Activated T-helper 1 cell treated with anti-CD3 and anti-CD28 coated beads, Interleukin-2, amount 50 U/mL, for 16 hours (primary cell): ENCODE results near the gene MUC6.

Experiments used
- DNase-seq, 2 donors: peaks; one replicate each; pipeline ENCODE4 v3.0.0-alpha.2; 2020; ENCODE audit warnings: low read depth in 1 of 2, low spot score in 1 of 2

MUC6 gene

DNA sequence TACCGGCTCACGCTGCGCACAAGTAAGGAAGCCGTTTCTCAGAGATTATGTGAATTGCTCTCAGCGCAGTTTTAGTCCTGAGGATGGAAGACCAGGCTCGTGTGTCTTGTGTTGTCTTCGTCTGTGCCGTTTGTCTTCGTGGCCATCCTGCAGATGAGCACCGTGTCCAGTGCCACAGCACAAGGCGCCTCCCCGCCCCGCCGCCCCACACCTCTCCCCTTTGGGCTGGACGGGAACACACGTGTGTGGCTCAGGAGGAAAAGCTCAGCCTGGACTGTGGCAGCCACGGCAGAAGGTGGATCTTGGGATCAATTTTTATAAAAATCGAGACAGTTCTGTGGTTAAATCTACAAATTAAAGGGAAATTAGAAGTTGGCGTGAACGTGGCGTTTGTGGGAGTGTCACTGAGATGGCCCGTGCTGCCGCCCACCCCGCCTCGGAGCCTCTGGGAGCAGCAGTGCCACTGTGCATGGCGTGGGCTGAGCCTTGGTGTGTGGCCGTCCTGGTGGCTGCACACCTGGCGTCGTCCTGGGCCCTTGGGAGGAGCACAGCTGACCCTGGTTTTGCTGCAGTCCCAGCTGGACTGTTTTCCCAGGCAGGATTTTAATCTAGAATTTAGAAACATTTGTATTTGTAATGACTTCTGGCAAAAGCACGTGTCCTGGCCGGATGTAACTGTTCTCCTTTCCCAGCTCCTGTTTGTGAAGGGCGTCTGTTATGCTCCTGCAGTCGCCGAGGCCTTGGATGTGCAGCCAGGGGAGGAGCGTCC, 25.8 kb downstream of the MUC6 start:
- no peak for DNase-seq

DNA sequence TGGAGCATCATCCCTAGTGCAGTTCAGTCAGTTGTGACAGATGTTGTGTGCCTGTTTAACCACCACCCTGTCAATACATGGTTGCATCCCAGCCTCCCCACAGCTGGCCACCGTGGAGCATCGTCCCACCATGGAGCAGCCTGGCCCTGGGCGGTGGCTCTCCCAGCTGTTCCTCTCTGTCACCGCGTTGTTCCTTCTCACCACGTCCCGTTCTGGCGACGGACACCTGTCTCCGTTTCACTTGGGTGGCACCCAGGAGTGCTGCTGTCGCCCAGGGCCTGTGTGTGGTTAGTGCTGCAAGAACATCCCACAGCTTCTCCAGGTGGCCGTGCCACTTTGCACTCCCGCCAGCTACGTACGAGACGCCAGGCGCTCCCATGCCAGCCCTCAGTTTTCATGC, 26.5 kb downstream of the MUC6 start:
- no peak for DNase-seq

DNA sequence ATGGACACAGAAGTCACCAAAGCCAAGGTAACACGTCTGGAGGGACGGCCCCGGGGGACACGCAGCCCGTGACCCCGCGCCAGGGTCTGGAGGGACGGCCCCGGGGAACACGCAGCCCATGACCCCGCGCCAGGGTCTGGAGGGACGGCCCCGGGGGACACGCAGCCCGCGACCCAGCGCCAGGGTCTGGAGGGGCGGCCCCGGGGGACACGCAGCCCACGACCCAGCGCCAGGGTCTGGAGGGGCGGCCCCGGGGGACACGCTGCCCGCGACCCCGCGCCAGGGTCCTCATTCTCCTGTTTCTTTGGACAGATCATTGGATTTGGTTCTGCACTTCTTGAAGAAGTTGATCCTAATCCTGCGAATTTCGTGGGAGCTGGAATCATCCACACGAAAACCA, 27.1 kb downstream of the MUC6 start:
- no peak for DNase-seq

DNA sequence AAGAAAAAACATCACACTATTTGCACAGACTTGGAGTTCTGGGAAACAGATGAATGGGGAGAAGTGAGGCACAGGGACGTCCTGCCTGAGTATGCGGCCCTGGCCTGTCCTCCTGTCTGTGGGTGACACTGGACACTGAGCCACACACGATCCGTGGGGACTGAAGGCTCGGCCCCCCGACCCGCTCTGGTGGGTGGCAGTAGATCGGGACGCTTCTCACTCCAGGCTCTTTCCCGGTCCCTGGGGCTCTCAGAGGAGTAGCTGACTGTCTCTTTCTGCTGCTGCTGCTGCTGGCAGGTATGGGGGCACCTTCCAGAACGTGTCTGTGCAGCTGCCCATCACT, 27.7 kb downstream of the MUC6 start:
- no peak for DNase-seq

DNA sequence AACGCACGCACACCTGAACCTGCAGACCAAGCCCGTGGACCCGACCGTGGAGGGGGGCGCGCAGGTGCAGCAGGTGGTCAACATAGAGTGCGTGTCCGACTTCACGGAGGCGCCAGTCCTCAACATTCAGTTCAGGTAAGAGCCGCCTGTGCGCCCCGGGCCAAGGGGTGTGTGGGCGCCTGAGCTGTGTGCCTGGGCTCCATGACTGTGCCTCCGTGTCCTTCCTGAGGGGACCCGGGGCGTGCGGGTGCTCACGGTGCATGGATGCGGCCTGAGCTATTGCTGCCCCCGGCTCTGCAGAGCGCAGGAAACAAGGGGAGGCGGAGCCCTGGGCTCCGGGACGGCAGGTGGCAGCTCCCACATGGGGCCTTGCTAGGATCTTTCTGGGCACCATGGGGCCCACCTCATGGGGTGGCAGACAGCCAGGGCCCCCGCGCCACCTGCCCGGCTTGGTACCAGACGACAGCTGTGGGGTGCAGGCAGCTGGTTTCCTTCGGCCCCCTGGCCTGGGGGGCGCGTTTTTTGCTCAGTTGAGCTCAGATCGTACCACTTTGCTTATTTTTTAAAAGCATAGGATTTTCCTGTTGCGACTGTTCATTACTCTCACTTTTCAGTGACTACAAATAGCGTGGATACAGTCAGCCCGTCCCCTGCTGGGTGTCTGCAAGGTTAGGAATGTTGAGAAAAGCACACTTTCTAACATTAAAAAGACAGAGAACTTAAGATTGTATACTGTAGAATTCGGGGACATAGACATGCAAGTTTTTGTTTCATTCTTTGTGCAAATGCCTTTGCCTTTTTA, 28.3 kb downstream of the MUC6 start:
- no peak for DNase-seq

DNA sequence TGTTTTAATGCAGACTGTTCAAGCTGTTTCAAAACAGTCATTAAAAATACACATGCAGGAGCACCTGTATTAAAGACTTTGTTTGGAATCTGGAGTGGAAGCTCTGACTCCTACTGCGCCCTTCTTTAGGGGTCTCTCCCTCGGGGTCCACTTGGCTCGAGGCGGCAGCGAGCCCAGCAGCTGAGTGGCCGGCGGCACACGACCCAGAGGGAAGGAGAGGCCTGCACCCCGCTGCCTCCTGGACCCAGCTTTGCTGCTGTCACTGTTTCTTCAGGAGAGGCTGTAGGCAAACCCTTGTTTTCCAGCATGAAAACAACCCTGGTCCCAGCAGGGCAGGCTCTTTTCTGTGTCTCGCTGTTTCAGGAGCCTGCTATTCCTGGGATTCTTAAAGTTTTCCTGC, 29.2 kb downstream of the MUC6 start:
- DNase-seq = no peak

DNA sequence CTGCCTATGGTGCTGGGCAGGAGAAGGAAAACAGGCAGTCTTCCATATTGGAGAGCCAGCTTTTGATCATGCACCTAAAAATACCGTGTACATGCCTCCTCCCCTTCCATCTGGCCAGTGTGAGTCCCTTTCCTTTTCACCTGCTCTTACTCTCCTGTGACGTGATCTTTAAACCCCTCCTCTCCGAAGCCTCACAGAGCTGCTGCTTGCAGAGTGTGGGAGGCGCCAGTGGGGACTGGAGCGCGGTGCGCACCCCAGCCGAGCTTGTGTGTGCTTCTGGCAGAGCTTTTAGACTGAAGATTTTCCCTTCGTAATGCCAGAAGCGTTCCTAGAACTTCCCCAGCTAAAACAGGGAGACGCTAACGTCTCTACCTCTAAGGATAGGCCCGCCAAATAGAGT, 29.8 kb downstream of the MUC6 start:
- DNase-seq = no peak

DNA sequence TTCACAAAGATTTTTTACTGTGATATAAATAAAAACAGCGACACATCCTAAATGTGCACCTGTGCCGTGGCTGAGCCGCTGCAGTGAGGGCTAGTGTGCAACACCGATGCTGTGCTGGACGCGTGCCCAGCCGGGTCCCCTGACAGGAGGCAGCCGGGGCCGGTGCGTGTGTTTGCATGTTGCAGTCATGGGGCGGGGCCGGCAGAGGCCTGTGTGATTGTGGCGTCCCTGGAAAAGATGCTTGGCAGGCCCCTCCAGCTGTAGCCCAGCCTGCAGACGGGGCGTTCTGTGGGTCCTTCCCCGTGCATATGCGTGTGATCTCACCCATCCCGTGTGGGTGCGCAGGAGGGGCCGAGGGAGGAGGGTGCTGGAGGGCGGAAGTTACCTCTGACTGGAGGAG, 30.6 kb downstream of the MUC6 start:
- DNase-seq = no peak

DNA sequence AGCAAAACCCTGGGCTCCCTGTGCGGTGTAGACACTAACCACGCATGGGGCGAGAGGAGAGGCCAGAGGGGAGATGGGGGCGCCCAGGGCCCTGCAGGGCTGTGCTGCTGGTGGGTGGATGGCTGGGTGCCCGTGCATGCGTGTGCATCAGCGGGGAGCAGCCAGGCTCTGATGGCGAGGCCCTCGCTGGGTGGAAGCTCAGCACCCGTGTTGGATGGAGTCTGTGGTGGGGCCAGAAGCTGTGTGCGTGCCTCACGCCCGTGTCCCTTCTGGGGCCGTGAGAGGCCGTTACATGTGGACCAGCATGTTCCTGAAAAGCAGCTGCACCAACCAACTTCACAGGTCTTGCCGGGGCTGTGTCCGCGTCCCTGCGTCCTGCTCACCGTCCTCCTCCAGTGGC, 33.4 kb downstream of the MUC6 start:
- DNase-seq = no peak

DNA sequence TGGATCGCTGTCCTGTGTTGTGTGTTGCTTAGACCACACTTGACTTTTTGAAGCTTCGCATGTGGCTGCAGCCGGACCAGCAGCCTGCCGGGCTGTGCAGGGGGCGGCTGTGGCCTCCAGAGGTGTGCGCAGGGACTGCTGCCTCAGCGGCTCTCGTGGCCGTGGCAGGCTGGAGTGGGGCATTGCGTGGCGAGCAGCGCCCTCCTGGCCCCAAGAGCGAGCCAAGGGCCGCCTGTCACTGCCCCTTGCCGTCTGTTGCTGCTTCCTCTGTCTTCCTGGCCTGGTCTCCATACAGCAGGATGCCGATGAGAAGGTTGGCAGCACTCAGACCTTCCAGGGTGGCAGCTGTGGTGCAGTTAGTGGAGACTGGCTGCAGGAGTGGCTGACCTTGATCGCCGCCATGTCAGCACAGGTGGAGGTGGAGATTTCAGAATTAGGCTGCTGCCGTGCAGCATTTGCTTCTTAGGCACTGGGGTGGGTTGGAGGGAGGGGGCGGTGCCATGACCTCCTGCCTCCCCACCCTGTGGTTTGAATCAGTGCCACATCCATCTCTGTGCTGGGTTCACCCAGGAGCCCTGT, 34.0 kb downstream of the MUC6 start:
- no peak for DNase-seq

DNA sequence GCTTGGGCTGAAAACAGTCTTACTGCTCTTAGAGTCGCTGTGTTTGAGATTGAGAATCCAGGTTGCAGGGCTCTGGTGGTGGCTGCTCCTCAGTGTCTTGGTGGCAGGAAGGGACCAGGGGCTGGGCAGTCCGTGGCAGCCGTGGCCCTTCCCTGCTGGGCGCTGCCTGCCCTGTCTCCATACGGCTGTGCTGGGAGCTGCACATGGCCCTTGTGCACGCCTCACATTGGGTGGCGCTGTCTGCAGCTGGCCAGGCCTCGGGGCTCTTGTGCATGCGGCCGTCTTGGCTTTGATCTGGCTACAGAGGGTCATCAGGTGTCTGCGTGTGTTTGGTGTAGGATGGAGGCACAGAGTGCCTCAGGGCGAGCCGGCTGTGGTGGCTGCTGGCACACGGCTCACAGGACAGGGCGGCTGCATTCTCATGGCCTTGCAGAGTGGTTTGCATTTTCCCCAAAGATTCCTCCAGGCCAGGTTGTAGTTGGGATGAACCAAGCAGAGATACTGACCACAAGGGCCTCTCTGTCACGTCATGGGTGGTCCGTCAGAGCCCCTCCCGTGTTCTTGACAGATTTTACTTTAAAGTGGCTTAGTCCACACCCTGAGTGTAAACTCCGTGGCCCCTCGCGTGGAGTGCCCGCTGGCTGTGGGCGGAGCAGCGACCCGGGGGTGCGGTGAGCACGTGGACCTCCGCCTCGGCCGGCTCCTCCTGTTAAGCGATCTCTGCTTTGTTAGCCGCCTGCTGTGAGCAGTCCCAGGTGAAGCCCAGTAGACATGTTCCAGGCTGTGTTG, 34.7 kb downstream of the MUC6 start:
- no peak for DNase-seq

DNA sequence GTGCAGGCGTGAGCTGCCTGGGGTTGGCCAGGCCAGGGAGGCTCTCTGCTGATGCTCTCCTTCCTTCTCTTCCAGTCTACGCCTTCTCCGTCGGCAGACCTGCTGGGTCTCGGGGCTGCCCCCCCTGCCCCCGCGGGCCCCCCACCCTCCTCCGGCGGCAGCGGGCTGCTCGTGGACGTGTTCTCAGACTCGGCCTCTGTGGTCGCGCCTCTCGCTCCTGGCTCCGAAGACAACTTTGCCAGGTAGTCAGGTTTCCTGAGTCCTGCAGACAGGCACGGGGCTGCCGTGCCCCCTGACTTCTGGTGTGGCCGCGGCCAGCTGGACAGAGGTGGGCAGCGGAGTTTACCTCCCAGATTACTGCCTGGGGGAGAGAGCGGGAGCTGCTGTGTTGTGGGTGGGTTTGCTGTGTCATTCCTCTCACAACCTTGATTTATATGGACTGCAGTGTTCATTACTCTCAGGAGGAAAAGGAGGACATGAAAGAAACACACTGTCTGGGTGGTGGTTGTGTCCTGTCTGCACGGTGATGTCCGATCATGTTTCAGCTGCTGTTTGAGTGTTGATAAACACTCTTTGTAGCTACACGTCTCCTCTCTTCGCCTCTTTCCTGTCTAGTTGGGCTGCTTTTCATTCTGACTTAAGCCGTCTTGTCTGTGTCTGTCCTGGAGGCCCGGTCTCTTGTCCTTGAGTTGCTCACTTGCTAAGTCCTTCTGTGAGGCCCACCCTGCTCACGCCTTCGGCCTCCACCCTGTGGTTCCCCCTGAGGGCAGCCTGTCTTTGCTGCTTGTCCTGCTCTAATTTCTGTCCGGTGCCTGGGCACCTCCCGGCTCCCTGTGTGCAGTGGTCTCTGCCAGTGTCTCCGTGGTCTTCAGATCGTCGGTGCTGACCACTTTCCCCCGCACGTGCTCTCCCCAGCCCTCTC, 35.9 kb downstream of the MUC6 start:
- DNase-seq = no peak

DNA sequence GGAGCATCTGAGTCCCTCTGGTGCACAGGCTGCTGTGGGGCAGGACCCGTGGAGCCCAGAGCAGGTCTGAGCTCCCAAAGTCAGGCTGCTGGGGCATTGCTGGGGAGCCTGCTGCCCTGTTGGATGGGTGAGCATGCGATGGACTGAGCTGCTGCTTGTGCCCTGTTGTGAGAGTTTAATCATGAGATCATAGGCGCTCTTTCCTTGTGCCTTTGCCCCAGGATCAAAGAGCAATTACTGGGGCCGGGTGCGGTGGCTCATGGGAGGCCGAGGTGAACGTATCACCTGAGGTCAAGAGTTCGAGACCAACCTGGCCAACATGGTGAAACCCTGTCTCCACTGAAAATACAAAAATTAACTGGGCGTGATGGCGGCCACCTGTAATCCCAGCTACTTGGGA, 37.5 kb downstream of the MUC6 start:
- no peak for DNase-seq

DNA sequence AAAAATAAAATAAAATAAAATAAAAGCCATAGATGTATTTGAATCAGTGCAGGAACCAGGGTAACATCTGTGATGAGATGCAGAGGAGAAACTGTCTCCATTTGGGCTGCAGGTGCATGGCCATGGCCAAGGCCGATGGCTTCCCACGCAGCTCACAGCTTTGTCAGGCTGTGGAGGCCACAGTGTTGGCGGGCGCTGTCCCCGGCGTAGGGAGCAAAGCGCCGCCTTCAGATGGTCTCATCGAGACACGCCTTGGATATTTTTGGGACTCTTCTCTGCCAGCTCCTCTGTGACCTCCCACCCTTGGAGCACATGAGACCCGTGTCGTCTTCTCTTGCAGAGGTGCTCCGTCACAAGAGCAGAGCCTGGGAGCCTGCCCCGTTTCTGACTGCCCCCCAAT, 38.6 kb downstream of the MUC6 start:
- DNase-seq = no peak

DNA sequence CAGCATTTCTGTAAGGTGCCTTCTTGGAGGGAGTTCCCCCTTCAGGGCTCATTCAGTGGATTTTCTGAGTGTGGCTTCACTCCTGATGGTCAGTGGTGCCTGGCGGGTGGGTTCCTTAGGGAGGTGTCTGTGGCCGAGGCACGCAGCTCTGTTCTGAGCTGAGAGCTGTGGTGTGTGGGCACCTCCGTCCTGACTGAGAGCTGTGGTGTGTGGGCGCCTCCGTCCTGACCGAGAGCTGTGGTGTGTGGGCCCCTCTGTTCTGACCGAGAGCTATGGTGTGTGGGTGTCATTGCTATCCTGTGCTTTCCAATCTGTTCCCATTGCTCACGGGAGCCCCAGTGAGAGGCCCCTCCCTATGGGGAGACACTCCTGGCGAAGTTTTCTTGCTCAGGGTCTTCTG, 39.8 kb downstream of the MUC6 start:
- no peak for DNase-seq

DNA sequence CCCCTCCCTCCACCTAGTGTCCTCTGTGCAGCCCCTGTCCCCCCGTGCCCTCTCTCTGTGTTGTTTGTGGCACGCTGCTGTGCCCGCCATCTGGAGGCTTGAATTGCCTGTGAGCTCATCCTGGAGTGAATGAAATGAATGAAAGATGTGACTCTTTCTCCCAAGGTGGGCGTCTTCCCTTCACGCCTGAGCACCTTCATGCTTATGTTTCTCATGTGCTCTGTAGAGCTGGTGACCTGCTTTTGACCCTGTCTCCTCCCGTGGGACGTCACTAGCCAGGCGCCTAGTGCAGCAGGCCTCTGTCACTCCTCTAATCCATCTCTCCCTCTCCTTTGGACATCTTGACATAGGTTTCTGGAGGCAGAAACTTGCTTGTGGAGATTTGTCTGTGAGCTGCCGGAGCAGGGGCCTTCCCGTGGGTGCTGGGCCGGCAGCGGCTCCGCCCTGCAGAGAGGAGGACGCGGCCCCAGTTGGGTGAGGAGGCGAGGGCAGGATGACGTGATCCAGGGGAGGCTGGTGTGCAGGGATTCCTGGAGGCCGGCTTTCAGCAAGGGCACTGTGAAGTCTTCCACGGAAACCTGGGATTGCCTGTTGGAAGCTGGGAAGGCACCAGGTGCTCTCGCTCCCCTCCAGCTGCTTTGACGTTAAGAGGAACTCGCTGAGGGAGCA, 40.6 kb downstream of the MUC6 start:
- no peak for DNase-seq

DNA sequence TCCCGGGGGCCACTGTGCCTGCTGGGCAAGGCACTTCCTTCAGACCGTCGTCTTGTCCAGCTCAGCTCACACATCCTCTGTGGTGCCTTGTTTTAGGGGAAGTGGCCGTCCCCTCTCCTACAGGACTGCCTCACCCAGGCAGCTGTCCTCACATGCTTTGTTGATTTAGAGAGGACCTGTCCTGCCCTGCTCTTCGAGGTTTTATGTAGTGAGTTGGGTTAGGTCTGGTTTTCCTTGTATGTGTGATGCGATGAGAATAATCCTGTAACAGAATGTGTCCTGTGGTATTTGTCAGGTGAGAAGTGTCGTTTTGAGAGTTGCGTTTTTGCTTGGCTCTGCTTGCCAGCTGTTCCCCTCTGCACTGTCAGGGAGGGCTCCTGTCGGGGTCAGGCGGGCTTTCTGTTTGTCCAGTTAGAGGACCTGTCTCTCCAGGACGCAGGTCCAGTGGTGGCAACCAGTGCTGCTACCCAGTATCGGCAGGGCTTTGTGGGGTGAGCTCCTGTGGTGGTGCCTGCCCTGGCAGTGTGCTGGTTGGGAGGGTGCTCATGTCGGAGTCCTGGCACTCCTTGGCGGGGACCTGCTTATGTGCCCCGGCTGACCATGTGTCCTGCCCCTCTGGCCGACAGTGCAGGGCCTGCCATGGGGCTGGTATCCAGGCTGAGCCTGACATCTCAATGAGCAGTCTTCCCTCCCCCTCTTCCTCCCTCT, 41.3 kb downstream of the MUC6 start:
- DNase-seq = no peak

DNA sequence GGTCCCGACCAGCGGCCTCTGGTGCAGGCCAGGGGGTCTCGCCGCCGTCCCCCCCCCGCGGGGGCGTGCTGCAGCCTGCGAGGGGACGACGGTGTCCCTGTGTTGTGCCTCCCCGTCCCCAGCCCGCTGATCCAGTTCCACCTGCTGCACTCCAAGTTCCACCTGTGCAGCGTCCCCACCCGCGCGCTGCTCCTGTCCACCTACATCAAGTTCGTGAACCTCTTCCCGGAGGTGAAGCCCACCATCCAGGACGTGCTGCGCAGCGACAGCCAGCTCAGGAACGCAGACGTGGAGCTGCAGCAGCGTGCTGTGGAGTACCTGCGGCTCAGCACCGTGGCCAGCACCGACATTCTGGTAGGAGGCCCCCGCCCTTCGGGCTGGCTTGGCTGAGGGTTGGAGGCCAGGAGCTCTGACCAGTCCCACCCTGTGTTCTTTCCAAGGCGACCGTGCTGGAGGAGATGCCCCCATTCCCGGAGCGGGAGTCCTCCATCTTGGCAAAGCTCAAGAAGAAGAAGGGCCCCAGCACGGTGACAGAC, 42.8 kb downstream of the MUC6 start:
- no peak for DNase-seq

DNA sequence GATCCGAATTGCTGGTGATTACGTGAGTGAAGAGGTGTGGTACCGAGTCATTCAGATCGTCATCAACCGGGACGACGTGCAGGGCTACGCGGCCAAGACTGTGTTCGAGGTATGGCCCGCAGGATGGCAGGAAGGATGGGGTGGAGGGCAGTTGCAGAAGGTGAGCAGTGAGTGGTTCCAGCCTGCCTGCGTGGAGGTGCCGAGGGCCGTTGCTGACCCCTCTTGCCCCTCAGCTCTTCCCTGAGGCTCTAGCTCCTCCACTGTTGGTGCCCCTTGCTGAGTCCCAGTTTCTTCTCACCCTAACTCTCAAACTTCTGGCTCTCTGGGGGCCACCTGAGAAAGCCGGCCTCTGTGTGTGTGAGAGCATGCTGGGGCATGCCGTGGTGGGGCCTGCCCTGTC, 43.9 kb downstream of the MUC6 start:
- no peak for DNase-seq
